B cell (primary cell): ENCODE measurements around the gene ASB4.

Source experiments
- CTCF ChIP-seq: fragments of 200-600 bp; IDR thresholded peaks from one replicate; pipeline ENCODE4 v1.8.0; 2022; ENCODE audit warnings: antibody characterized with exemption, mild to moderate bottlenecking
- EZH2 ChIP-seq: IDR thresholded peaks from 2 replicates; pipeline ENCODE4 v1.6.1; 2012; ENCODE audit warnings: borderline replicate concordance, low read depth, mild to moderate bottlenecking, moderate library complexity, low read length; ENCODE audit not compliant: insufficient read depth, poor library complexity, severe bottlenecking

GRCh38 chr7:95577137-95577536, 91.4 kb downstream of the ASB4 start:
- TF ChIP-seq CTCF (no peak), EZH2 (no peak)
